NCI-H2107 (cell line): ENCODE results near the gene BTBD16.

Experiments
- DNase-seq: peaks from one replicate; lab custom pipeline; 2025; lab: John Stamatoyannopoulos, UW

BTBD16 gene

GRCh38 chr10:122248356-122249302, 22.5 kb upstream of the BTBD16 start:
- DNase-seq, result no peak

- no peak for DNase-seq
Observed at GRCh38 chr10:122249303-122249850, 21.7 kb upstream of the BTBD16 start.

GRCh38 chr10:122249991-122250750, 20.9 kb upstream of the BTBD16 start:
- no peak for DNase-seq

- DNase-seq, result no peak
Observed at GRCh38 chr10:122251459-122252255, 19.4 kb upstream of the BTBD16 start.

GRCh38 chr10:122252805-122253204, 18.3 kb upstream of the BTBD16 start:
- DNase-seq, result no peak

GRCh38 chr10:122253605-122254004, 17.5 kb upstream of the BTBD16 start:
- no peak for DNase-seq

GRCh38 chr10:122254831-122255230, 16.3 kb upstream of the BTBD16 start:
- no peak for DNase-seq

- DNase-seq, result no peak
Observed at GRCh38 chr10:122255509-122256301, 15.4 kb upstream of the BTBD16 start.

GRCh38 chr10:122257041-122257440, 14.1 kb upstream of the BTBD16 start:
- DNase-seq, result no peak

- no peak for DNase-seq
Observed at GRCh38 chr10:122258136-122259074, 12.7 kb upstream of the BTBD16 start.

GRCh38 chr10:122259075-122259466, 12.0 kb upstream of the BTBD16 start:
- no peak for DNase-seq

GRCh38 chr10:122261584-122261983, 9.5 kb upstream of the BTBD16 start:
- no peak for DNase-seq

GRCh38 chr10:122263971-122264370, 7.1 kb upstream of the BTBD16 start:
- no peak for DNase-seq

GRCh38 chr10:122264436-122264835, 6.7 kb upstream of the BTBD16 start:
- no peak for DNase-seq

GRCh38 chr10:122264931-122265330, 6.2 kb upstream of the BTBD16 start:
- no peak for DNase-seq

- DNase-seq, result no peak
Observed at GRCh38 chr10:122265896-122266295, 5.2 kb upstream of the BTBD16 start.

- DNase-seq, result no peak
Observed at GRCh38 chr10:122267849-122268737, 3.0 kb upstream of the BTBD16 start.

GRCh38 chr10:122269059-122269687, 1.9 kb upstream of the BTBD16 start:
- DNase-seq, result no peak
